Inflammatory macrophage (primary cell): Measurements from ENCODE around the gene BCL7A.
A peak's percentile ranks its signal among the peaks of the same experiment; 100 is the strongest.

Source experiments
- DNase-seq, 2 donors: peaks; one replicate each; pipeline ENCODE4 v3.0.0-alpha.2; 2020 to 2022

The BCL7A gene

GRCh38 chr12:122079532-122080081, 57.9 kb downstream of the BCL7A start:
- DNase-seq, result peak; percentile 46 to 48

GRCh38 chr12:122080149-122081082, 58.7 kb downstream of the BCL7A start:
- peak; percentile 78 to 89 for DNase-seq

- no peak for DNase-seq
Observed at GRCh38 chr12:122081083-122081696, 59.5 kb downstream of the BCL7A start.

- DNase-seq, result peak; percentile 70 to 80
Observed at GRCh38 chr12:122081697-122082221, 60.1 kb downstream of the BCL7A start.

- DNase-seq, result no peak
Observed at GRCh38 chr12:122082621-122083356, 61.1 kb downstream of the BCL7A start.

- DNase-seq, result no peak
Observed at GRCh38 chr12:122084857-122085405, 63.2 kb downstream of the BCL7A start.

- no peak for DNase-seq
Observed at GRCh38 chr12:122085591-122085990, 63.9 kb downstream of the BCL7A start.

GRCh38 chr12:122086116-122086515, 64.4 kb downstream of the BCL7A start:
- DNase-seq, result no peak

GRCh38 chr12:122086641-122087285, 65.1 kb downstream of the BCL7A start:
- DNase-seq, result no peak

GRCh38 chr12:122087431-122088178, 65.9 kb downstream of the BCL7A start:
- DNase-seq, result no peak

- no peak for DNase-seq
Observed at GRCh38 chr12:122088179-122088810, 66.6 kb downstream of the BCL7A start.

- no peak for DNase-seq
Observed at GRCh38 chr12:122089077-122089476, 67.4 kb downstream of the BCL7A start.

GRCh38 chr12:122090759-122091515, 69.3 kb downstream of the BCL7A start:
- DNase-seq, result peak in 1 of 2 donors; percentile 36

- no peak for DNase-seq
Observed at GRCh38 chr12:122093098-122093883, 71.6 kb downstream of the BCL7A start.

GRCh38 chr12:122094137-122094734, 72.6 kb downstream of the BCL7A start:
- no peak for DNase-seq

- no peak for DNase-seq
Observed at GRCh38 chr12:122094735-122095631, 73.3 kb downstream of the BCL7A start.

GRCh38 chr12:122096014-122096413, 74.3 kb downstream of the BCL7A start:
- DNase-seq, result no peak
